ENCODE results near the gene CDYL2. TPM values are rescaled to one million over a fixed set of nuclear protein-coding genes. Genes with fewer than 3 reads are reported as not detected.

Gene CDYL2
- total RNA-seq, 4 donors from 2014 or later: 1.8 to 4.8 (median 3.1) TPM

DNA sequence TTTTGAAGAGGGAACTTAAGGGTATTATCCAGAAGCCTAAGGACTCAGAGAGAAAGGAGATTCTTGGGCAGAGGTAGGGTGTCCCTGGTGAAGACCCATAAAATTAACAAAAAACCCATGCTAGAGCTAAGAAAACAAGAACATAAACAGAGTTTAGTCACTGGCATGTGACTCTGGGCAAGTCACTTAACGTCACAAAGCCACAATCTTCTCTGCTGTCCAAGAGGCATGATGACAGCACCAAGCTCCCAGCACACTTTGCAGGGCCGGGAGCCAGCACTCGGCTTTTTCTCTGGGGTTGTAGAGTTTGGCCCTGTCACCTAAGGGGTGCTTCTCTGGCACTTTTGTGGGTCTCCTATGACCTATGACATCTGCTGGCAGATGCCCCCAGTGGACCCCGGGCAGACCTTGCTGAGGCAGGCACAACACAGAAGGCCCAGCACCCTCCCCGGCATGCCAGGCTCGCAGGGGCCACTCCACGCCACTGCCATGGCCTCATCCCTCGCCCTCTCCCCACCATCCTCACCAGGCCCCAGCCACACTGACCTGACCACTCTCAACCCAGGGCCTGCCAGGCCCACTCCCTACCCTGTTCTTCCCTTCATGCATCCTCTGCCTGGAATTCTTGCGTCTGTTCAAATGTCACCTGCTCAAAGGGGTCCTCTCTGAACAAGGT, 193.8 kb downstream of the CDYL2 start:
- WGBS, 2 donors: 83 to 94% methylated on average over 4 to 9 of the region's 9 CpGs

DNA sequence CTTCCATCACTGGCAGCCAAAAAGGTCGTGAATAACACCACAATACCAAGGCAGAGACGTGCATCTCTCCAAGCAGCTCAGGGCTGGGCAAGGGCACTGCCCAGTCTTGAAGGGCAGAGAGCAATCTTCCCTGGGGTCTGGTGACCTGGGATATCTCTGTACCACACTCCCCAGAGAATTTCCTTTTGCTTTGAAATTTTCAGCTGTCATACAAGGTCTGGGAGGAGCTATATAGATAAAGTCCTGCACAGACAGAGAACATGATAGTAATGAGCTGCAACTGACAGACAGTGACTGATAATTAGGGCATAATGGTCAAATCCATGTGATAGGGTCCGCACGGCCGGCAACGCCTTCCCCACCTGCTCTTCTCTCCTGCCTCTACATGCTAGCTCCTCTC, 195.5 kb downstream of the CDYL2 start:
- no peaks in the 10 kb centered on the region for H3K9me3 ChIP-seq
- H3K4me3 ChIP-seq: no peak overlapping the region
- no peaks in the 10 kb centered on the region for H3K27me3 ChIP-seq
- H3K36me3 ChIP-seq: peaks cover 0 to 18% (median 0%) of the 10 kb centered on the region in 3 donors
- intact Hi-C loops (cut with DNase I): no loop called here
- DNase-seq: no peak
- H3K27ac ChIP-seq: no peak overlapping the region
- peaks cover 0 to 9% (median 0%) of the 10 kb centered on the region in 3 donors for H3K4me1 ChIP-seq
- TF ChIP-seq, protein P1, sequence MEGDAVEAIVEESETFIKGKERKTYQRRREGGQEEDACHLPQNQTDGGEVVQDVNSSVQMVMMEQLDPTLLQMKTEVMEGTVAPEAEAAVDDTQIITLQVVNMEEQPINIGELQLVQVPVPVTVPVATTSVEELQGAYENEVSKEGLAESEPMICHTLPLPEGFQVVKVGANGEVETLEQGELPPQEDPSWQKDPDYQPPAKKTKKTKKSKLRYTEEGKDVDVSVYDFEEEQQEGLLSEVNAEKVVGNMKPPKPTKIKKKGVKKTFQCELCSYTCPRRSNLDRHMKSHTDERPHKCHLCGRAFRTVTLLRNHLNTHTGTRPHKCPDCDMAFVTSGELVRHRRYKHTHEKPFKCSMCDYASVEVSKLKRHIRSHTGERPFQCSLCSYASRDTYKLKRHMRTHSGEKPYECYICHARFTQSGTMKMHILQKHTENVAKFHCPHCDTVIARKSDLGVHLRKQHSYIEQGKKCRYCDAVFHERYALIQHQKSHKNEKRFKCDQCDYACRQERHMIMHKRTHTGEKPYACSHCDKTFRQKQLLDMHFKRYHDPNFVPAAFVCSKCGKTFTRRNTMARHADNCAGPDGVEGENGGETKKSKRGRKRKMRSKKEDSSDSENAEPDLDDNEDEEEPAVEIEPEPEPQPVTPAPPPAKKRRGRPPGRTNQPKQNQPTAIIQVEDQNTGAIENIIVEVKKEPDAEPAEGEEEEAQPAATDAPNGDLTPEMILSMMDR (IDR thresholded peaks at IDR 0.05): no peak
- no peak for TF ChIP-seq POLR2A (IDR thresholded peaks at IDR 0.05)
- WGBS, 2 donors: 75 to 81% methylated on average over 6 of the region's 6 CpGs

More for the DNA sequence above, 193.8 kb downstream of the CDYL2 start:
- TF ChIP-seq, protein P1 (IDR thresholded peaks at IDR 0.05): no peak
- TF ChIP-seq POLR2A (IDR thresholded peaks at IDR 0.05): no peak
- Histone ChIP-seq H3K27ac (no peak overlapping the region), H3K9me3 (no peaks in the 10 kb centered on the region), H3K27me3 (no peaks in the 10 kb centered on the region), H3K4me3 (no peak overlapping the region), H3K4me1 (peaks cover 0 to 16% (median 0%) of the 10 kb centered on the region in 3 donors), H3K36me3 (peaks cover 0 to 10% (median 0%) of the 10 kb centered on the region in 3 donors)
- intact Hi-C loops (cut with DNase I): no loop called here
- DNase-seq: no peak

DNA sequence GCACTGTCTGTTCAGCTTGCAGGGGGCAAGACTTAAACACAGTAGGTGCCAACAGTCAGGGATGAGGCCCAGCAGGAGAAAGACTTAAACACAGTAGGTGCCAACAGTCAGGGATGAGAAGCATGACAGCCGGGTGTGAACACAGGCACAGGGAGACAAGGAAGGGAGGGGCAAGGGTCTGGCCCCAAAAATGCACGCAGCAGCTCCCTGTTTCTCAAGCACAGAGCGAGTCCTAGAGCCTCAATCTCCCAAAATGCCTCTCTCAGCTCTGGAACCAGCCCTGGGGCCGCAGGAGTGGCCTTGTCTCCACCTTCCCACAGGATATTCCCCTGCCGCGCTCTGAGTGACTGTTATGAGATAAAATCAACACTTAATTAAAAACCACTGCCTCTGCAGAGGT, 197.2 kb downstream of the CDYL2 start:
- Histone ChIP-seq H3K36me3 (peaks cover 0 to 20% (median 0%) of the 10 kb centered on the region in 3 donors), H3K4me1 (no peaks in the 10 kb centered on the region), H3K4me3 (no peak overlapping the region), H3K27me3 (no peaks in the 10 kb centered on the region), H3K9me3 (no peaks in the 10 kb centered on the region), H3K27ac (no peak overlapping the region)
- no peak for TF ChIP-seq POLR2A (IDR thresholded peaks at IDR 0.05)
- TF ChIP-seq, protein P1 (IDR thresholded peaks at IDR 0.05): no peak
- intact Hi-C loops (cut with DNase I): no loop called here
- no peak for DNase-seq
- 83 to 93% methylated on average over 4 to 6 of the region's 6 CpGs for WGBS, 2 donors

DNA sequence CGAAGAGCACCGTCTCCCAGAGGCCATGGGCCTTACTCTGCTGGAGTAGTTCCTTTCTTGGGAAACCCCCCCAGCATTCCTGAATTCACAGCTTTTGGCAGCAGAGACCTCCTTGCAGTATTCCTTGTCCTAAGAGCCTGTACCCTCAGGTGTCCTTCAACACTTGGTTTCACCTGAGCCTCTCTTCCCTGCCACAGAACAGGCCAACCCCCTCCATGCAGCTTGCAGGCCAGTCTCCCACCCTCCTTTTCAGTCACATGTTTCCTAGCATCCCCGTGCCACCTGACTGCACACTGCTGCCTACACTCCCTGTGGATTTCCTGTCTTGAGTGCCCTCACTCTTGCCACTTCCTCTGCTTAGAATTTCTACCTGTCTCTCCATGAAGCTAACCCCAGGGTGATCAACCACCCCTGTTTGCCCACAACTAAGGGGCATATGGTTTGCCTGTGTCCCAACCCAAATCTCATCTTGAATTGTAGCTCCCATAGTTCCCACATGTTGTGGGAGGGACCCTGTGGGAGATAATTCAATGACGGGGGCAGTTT, 198.1 kb downstream of the CDYL2 start:
- Histone ChIP-seq H3K4me3 (no peak overlapping the region), H3K27me3 (no peaks in the 10 kb centered on the region), H3K36me3 (peaks cover 0 to 20% (median 0%) of the 10 kb centered on the region in 3 donors), H3K4me1 (no peaks in the 10 kb centered on the region), H3K9me3 (no peaks in the 10 kb centered on the region), H3K27ac (no peak overlapping the region)
- no peak for TF ChIP-seq POLR2A (IDR thresholded peaks at IDR 0.05)
- TF ChIP-seq, protein P1 (IDR thresholded peaks at IDR 0.05): no peak
- intact Hi-C loops (cut with DNase I): no loop called here
- no peak for DNase-seq
- 82 to 91% methylated on average over 3 to 4 of the region's 4 CpGs for WGBS, 2 donors

DNA sequence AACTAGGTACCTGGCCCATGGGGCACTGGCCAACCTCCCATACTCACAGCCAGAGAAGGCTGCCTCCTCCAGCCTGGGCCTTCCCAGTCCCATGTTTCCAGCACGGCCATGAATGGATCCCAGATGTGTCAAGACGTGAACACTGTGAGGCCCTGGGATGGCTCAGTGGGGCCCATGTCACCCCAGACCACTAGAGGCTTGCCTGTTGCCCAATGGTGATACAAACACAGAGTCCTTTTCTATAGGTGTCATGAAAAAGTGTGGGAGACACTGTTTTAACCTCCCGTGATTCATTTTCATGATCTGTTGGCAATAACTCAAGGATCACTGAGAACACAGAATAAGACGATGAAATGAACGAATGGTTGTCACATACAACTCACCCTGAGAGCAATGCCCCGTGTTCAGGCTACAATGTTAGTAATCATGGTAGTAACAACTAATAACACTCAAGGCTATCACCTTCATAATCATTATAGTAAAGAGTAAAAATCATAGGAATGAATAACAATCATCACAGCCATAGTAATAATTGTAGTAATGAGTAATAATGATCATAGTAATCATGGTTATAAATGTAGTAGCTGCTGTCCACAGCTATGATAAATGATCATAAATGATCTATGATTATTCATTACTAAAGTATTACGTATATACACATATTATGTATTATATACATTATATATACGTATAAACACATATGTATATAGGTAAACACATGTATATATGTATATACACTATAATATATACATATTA, 199.6 kb downstream of the CDYL2 start:
- Histone ChIP-seq H3K4me3 (no peak overlapping the region), H3K9me3 (no peaks in the 10 kb centered on the region), H3K36me3 (peaks cover 0 to 20% (median 0%) of the 10 kb centered on the region in 3 donors), H3K4me1 (no peaks in the 10 kb centered on the region), H3K27me3 (no peaks in the 10 kb centered on the region), H3K27ac (no peak overlapping the region)
- intact Hi-C loops (cut with DNase I): no loop called here
- 84 to 89% methylated on average over 6 to 7 of the region's 8 CpGs for WGBS, 2 donors
- TF ChIP-seq, protein P1 (IDR thresholded peaks at IDR 0.05): no peak
- no peak for DNase-seq
